IPS-15b (cell line): ENCODE data around the gene C2orf42.
A peak's percentile ranks its signal among the peaks of the same experiment; 100 is the strongest.
"Not testable (repeated sequence)": the region's sequence is repeated elsewhere in the genome, so short reads cannot be mapped to it uniquely, and the experiment has no call there.

Experiments
- H3K27me3 ChIP-seq: one replicate; pipeline ENCODE4 v1.6.1; 2013; ENCODE audit warnings: low read length; ENCODE audit not compliant: control insufficient read depth, insufficient read depth
- H3K36me3 ChIP-seq: one replicate; pipeline ENCODE4 v1.6.1; 2013; ENCODE audit warnings: low read length; ENCODE audit not compliant: control insufficient read depth, insufficient read depth
- H3K4me1 ChIP-seq: one replicate; pipeline ENCODE4 v1.6.1; 2013; ENCODE audit warnings: mild to moderate bottlenecking, low read length; ENCODE audit not compliant: control insufficient read depth, insufficient read depth
- H3K4me3 ChIP-seq: one replicate; pipeline ENCODE4 v1.5.1; 2013; ENCODE audit warnings: low read depth, low read length
- H3K9ac ChIP-seq: one replicate; pipeline ENCODE4 v1.6.1; 2013; ENCODE audit warnings: low read depth, mild to moderate bottlenecking, low read length
- H3K9me3 ChIP-seq: one replicate; pipeline ENCODE4 v1.6.1; 2013; ENCODE audit warnings: mild to moderate bottlenecking, low read length; ENCODE audit not compliant: control insufficient read depth, insufficient read depth

C2orf42 gene

DNA sequence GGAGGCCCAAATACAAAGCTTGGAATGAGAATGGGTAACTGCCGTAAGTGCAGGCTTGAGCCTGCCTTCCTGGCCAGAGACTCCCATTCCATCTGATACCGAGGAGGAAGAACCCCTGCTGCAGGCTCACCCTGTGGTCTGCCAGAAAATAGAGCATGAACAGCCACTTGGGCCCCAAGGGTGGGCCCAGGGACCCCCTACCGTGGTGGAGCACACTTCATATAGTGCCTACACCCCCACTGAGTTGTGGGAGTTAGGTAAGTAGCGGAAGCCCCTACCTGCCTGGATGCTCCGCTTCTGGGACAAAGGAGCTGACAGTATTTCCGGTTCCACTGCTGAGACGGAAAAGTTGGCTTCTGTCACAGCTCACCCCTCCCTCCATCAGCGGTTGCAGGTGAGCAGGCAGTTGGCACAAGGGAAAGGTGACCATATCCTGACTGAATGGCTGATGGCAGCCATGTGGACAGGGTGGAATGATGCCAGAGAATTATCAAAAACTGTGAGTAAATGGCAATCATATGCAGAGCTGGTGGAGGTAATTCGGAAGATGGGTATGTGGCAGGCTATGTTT lies 11.5 kb upstream of the C2orf42 start:
- Histone ChIP-seq H3K9me3 (no peaks in the 10 kb centered on the region), H3K9ac (no peak overlapping the region), H3K4me3 (no peak overlapping the region), H3K4me1 (no peaks in the 10 kb centered on the region), H3K27me3 (no peaks in the 10 kb centered on the region), H3K36me3 (no peaks in the 10 kb centered on the region)

DNA sequence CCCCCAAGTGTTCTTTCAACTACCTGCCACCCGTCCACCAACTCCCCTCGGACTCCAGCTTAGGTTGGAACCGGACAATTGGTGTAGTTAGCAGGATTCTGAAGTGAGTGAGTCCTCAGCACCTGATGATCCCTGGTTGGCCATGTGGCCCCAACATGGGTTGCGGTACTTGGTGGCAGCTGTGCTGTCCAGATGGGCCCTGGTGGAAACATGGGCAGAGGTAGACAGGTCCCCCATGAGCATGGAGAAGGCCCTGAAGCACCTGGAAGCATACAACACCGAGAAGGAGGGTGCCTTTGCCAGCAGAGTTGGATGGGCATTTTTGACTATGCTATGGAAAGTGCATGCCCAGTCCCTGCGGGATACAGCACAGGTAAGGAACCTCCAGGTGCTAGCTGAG lies 11.0 kb upstream of the C2orf42 start:
- Histone ChIP-seq H3K27me3 (no peaks in the 10 kb centered on the region), H3K4me3 (no peak overlapping the region), H3K36me3 (no peaks in the 10 kb centered on the region), H3K9ac (no peak overlapping the region), H3K4me1 (no peaks in the 10 kb centered on the region), H3K9me3 (no peaks in the 10 kb centered on the region)

DNA sequence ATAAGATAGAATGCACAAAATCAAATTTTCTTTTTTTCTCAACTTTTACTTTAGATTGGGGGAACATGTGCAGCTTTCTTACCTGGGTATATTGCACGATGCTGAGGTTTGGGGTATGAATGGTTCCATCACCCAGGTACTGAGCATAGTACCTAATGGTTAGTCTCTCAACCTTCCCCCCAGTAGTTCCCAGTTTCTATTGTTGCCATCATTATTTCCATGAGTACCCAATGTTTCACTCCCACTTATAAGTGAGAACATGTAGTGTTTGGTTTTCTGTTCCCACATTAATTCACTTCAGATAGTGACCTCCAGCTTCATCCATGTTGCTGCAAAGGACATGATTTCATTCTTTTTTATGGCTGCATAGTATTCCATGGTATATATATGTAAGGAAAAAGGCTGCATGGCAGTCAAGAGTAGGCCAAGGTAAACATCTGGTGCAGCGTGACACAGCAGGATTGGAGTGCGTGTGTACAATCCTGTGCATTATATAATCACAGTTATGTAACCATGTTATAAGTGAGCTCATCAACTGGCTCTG lies 10.5 kb upstream of the C2orf42 start:
- H3K4me3 ChIP-seq = no peak overlapping the region
- H3K9ac ChIP-seq = no peak overlapping the region
- no peaks in the 10 kb centered on the region for H3K4me1 ChIP-seq
- H3K9me3 ChIP-seq = no peaks in the 10 kb centered on the region
- H3K27me3 ChIP-seq = no peaks in the 10 kb centered on the region
- no peaks in the 10 kb centered on the region for H3K36me3 ChIP-seq

DNA sequence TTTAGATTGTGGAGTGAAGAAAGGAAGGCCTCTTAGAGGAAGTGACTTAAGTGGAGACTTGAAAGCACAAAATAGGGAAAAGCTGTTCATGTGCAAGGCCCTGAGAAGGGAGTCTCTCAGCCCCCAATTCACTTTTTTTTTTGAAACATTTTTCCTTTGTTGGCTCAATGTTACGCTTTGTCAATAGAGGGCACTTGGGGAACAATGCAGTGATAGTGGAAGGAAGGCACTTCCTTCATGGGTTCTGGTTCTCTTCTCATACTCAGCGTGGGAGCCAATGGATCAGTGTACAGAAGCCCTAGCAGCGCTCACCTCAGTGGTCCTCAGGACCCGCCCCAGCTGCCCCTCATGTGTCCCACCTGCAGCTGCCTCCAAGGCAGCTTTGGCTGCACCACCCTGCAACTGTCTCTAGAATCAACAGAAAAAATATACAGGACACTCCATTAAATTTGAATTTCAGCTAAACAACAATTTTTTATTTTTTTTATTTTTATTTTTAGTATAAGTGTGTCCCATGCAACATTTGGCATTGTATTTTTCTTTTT lies 8.6 kb upstream of the C2orf42 start:
- Histone ChIP-seq H3K4me3 (no peak overlapping the region), H3K9me3 (no peaks in the 10 kb centered on the region), H3K36me3 (no peaks in the 10 kb centered on the region), H3K27me3 (no peaks in the 10 kb centered on the region), H3K4me1 (no peaks in the 10 kb centered on the region), H3K9ac (no peak overlapping the region)

DNA sequence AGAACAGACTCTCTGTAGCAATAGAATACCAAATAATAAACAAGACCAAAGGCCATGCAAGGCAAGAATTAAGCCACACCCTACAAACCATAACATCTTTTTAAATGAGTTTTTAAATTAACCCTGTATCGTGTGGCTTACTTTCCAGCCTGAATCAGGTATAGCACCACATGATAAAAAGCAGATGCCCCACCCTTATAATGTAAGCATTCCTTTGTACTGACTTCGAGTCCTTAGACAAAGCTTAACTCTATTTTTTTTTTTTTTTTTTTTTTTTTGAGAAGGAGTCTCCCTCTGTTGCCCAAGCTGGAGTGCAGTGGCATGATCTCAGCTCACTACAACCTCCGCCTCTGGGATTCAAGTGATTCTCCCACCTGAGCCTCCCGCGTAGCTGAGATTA lies 1.7 kb upstream of the C2orf42 start:
- H3K36me3 ChIP-seq = no peaks in the 10 kb centered on the region
- H3K9me3 ChIP-seq = no peaks in the 10 kb centered on the region
- no peaks in the 10 kb centered on the region for H3K4me1 ChIP-seq

DNA sequence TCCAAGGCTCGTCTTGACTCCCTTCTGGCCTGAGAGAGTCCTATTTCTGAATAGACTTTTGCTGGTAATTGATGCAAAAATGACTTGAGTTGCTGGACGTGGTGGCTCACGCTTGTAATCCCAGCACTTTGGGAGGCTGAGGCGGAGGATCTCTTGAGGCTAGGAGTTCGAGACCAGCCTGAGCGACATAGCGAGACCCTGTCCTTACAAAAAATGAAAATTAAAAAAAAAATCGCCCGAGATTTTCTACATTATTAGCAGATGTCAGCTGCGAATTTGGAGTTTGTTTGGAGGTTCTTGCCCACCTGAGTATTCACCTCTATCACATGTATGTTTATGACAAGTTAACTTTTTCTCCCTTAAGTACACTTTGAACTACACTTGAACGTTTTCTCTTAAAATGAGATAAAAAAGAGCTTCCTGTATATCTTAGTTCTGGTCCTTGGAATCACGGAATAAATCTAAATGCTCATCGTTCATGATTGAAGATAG lies 471 bp upstream of the C2orf42 start:
- Histone ChIP-seq H3K4me3 (peak overlapping the region; percentile 96), H3K27me3 (no peaks in the 10 kb centered on the region), H3K4me1 (no peaks in the 10 kb centered on the region), H3K9ac (no peak overlapping the region), H3K9me3 (no peaks in the 10 kb centered on the region), H3K36me3 (no peaks in the 10 kb centered on the region)

More for the DNA sequence above, 1.7 kb upstream of the C2orf42 start:
- Histone ChIP-seq H3K9ac (no peak overlapping the region), H3K4me3 (no peak overlapping the region), H3K27me3 (no peaks in the 10 kb centered on the region)

DNA sequence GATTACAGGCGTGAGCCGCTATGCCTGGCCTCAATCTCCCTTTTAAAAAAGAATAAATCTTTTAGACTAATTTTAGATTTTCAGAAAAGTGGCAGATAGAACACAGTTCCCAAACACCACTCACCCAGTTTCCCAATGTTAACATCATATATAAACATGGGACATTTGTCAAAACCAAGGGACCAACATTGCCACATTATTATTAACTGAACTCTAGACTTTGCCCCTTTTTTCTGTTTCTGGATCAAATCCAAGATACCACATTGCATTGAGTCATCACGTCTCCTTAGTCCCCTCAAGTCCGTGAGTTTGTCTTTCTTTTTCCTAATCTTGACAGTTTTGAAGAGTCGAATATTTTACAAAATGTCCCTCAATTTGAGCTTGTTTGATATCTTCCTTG lies 2.4 kb downstream of the C2orf42 start:
- Histone ChIP-seq H3K4me3 (no peak overlapping the region), H3K9me3 (no peaks in the 10 kb centered on the region), H3K9ac (no peak overlapping the region), H3K4me1 (no peaks in the 10 kb centered on the region), H3K27me3 (no peaks in the 10 kb centered on the region), H3K36me3 (no peaks in the 10 kb centered on the region)

DNA sequence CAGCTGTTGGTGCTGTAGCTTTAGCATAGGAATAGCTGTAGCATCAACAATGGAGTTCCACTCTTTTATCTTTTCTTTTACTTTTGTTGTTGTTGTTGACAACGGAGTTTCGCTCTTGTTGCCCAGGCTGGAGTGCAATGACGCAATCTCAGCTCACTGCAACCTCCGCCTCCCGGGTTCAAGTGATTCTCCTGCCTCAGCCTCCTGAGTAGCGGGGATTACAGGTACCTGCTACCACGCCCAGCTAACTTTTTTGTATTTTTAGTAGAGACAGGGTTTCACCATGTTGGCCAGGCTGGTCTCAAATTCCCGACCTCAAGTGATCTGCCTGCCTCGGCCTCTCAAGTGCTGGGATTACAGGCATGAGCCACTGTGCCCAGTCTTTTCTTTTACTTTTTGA lies 3.6 kb downstream of the C2orf42 start:
- not testable (repeated sequence) for H3K4me1 ChIP-seq, H3K9me3 ChIP-seq, H3K4me3 ChIP-seq, H3K27me3 ChIP-seq, H3K36me3 ChIP-seq, H3K9ac ChIP-seq

DNA sequence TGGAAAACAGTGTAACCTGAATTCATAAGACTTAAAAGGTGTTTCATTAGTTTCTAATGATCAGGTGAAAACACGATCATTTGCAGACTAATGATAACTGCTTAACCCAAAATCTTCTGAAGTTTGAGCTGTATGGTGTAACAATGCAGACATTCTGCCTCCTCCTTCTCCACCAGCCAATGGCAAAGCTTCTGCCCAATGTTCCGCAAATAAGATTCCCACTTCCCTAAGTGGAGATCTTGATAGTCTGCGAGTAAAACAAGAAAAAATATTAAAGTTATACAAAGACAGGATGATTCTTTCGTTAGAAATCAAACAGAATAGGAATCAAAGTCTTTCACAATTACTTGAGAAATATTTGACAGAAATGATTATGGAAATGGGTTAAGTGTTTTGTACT lies 8.1 kb downstream of the C2orf42 start:
- Histone ChIP-seq H3K36me3 (peaks cover 8% of the 10 kb centered on the region), H3K4me1 (no peaks in the 10 kb centered on the region), H3K9ac (no peak overlapping the region)

DNA sequence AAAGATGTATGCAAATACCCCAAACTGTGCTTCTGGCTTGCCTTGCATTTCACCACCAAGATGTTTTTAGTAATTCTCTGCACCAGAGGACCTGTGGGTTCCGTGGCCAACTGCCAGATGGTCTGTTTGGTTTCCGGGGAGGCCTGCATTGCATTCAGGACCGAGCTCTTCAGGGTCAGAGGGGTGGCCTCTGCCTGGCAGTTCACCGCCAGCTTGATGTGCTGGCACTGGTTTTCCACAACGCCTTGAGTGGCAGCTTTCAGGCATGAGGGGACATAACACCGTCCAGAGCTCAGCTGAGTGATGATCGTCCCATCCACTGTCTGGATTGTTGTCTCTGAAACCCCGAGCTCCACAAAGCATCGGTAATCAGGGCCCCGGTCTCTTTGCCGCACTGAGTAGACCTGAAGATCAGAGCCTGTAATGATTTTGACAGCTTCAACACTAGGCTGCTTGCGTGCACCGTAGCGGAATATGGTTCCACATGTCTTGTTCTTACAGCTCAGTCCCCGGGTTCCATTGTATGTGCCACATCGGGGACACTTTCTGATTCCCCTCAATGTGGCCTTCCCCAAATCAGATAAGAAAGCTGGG lies 9.4 kb downstream of the C2orf42 start:
- Histone ChIP-seq H3K36me3 (peaks cover 8% of the 10 kb centered on the region), H3K4me3 (no peak overlapping the region), H3K9me3 (no peaks in the 10 kb centered on the region), H3K9ac (no peak overlapping the region), H3K27me3 (no peaks in the 10 kb centered on the region), H3K4me1 (no peaks in the 10 kb centered on the region)

More for the DNA sequence above, 8.1 kb downstream of the C2orf42 start:
- no peaks in the 10 kb centered on the region for H3K27me3 ChIP-seq
- no peak overlapping the region for H3K4me3 ChIP-seq
- H3K9me3 ChIP-seq = no peaks in the 10 kb centered on the region

DNA sequence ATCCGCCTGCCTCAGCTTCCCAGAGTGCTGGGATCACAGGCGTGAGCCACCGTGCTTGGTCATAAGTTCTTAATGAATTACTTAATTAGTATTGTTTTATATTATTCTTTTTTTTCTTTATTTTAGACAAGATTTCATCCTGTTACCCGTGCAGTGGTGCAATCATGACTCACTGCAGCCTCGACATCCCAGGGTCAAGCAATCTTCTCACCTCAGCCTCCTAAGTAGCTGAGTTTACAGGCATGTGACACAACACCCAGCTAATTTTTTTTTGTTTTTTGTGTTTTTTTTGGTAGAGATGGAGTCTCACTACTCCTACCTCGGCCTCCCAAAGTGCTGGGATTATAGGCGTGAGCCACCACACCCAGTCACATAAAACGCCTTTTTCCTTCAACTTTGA lies 17.3 kb downstream of the C2orf42 start:
- H3K9ac ChIP-seq = no peak overlapping the region
- no peaks in the 10 kb centered on the region for H3K9me3 ChIP-seq
- H3K36me3 ChIP-seq = peaks cover 4% of the 10 kb centered on the region
- H3K4me1 ChIP-seq = no peaks in the 10 kb centered on the region
- no peaks in the 10 kb centered on the region for H3K27me3 ChIP-seq
- no peak overlapping the region for H3K4me3 ChIP-seq

DNA sequence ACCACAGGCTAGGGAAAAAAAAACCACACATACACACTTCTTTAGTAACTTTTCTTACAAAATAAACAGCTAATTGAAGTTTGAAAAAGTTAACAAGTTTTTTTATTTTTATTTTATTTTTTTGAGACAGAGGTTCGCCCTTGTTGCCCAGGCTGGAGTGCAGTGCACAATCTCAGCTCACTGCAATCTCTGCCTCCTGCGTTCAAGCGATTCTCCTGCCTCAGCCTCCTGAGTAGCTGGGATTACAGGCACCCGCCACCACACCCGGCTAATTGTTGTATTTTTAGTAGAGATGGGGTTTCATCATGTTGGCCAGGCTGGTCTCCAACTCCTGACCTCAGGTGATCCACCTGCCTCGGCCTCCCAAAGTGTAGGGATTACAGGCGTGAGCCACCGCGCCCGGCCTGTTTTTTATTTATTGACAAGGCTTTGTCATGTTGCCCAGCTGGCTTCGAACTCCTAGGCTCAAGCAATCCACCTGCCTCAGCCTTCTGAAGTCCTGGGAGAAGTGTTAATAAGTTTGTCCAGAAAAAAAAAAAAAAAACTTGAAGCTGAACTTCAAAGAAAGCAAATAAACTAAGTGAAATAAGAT lies 21.1 kb downstream of the C2orf42 start:
- H3K4me3 ChIP-seq, H3K36me3 ChIP-seq, H3K9ac ChIP-seq, H3K4me1 ChIP-seq, H3K9me3 ChIP-seq, H3K27me3 ChIP-seq: not testable (repeated sequence)
